Panc1 (cell line): Measurements from ENCODE around the gene DDX42. TPM values are rescaled to one million over a fixed set of nuclear protein-coding genes. Genes with fewer than 3 reads are reported as not detected.
"Not testable (repeated sequence)": the region's sequence is repeated elsewhere in the genome, so short reads cannot be mapped to it uniquely, and the experiment has no call there.

ENCODE experiments used
- ATAC-seq: fragments of 200-7000 bp; cut with Tn5 transposase; 2 replicates; pipeline ENCODE4 v1.9.1; 2020; ENCODE audit warnings: mild to moderate bottlenecking, moderate library complexity
- BruUV-seq: library from RNA; stranded (reverse); fragments of 400-500 nt; replicated peaks from 2 replicates; lab custom pipeline; 2021; lab: Mats Ljungman, UMichigan
- CTCF ChIA-PET: fragments of 300-600 bp; sonication (Branson Sonifier 250); formaldehyde crosslinking; loops from one replicate; lab custom pipeline; 2022; ENCODE audit warnings: antibody characterized with exemption; lab: Charles Lee
- POLR2A ChIA-PET: fragments of 300-600 bp; sonication (Branson Sonifier 250); formaldehyde crosslinking; loops from one replicate; lab custom pipeline; 2022; ENCODE audit warnings: antibody characterized with exemption; lab: Charles Lee
- DNase-seq: peaks from one replicate; pipeline ENCODE4 v3.0.0-alpha.2; 2010; ENCODE audit warnings: low read depth, low spot score
- H3K27ac ChIP-seq: 2 replicates; pipeline ENCODE4 v1.5.1; 2011; ENCODE audit warnings: mild to moderate bottlenecking, low read length, inconsistent platforms
- H3K27me3 ChIP-seq: fragments of 200-500 bp; sonication (Bioruptor generic); 2 replicates; pipeline ENCODE4 v1.6.0; 2014; ENCODE audit warnings: low read length, inconsistent platforms; ENCODE audit not compliant: control insufficient read depth, insufficient read depth
- H3K36me3 ChIP-seq: fragments of 200-500 bp; sonication (Bioruptor generic); 2 replicates; pipeline ENCODE4 v1.5.1; 2014; ENCODE audit warnings: inconsistent platforms, mild to moderate bottlenecking, low read length, moderate library complexity; ENCODE audit not compliant: control insufficient read depth, insufficient read depth
- H3K4me1 ChIP-seq: 2 replicates; pipeline ENCODE4 v1.5.1; 2011; ENCODE audit warnings: inconsistent platforms, mild to moderate bottlenecking, low read length, moderate library complexity; ENCODE audit not compliant: control insufficient read depth, insufficient read depth
- H3K4me3 ChIP-seq, 2 experiments: 2 replicates each; pipeline ENCODE4 v1.5.1; 2011 to 2012; ENCODE audit warnings: low read depth in 2 of 2, low read length in 2 of 2, mild to moderate bottlenecking in 2 of 2, inconsistent platforms in 1 of 2, moderate library complexity in 1 of 2
- H3K9me3 ChIP-seq: fragments of 200-500 bp; sonication (Bioruptor generic); 2 replicates; pipeline ENCODE4 v1.5.1; 2014; ENCODE audit warnings: low read depth, mild to moderate bottlenecking, inconsistent platforms, low read length, moderate library complexity; ENCODE audit not compliant: control insufficient read depth, insufficient read depth
- CTCF ChIP-seq: fragments of 450-650 bp; IDR thresholded peaks from 2 replicates; pipeline ENCODE4 v1.5.1; 2017; ENCODE audit warnings: mild to moderate bottlenecking
- POLR2AphosphoS5 ChIP-seq: IDR thresholded peaks from 2 replicates; pipeline ENCODE4 v1.6.1; 2012; ENCODE audit warnings: mild to moderate bottlenecking, low read depth, low read length, moderate library complexity
- SIN3A ChIP-seq: IDR thresholded peaks from 2 replicates; pipeline ENCODE4 v1.6.1; 2012; ENCODE audit warnings: low read depth, mild to moderate bottlenecking, low read length, moderate library complexity, borderline replicate concordance; ENCODE audit not compliant: insufficient read depth
- TCF7L2 ChIP-seq: IDR thresholded peaks from 2 replicates; pipeline ENCODE4 v1.6.1; 2011; ENCODE audit warnings: mild to moderate bottlenecking, low read depth, low read length, inconsistent platforms
- in situ Hi-C: cut with HindIII; loops from 2 replicates; pipeline ENCODE4 v1.10.0; 2016; ENCODE audit warnings: low sequenced_read_pairs, low pct_unique_long_range_greater_than_20kb
- intact Hi-C: fragments of 100-400 bp; cut with micrococcal nuclease; formaldehyde crosslinking; loops from one replicate; pipeline ENCODE4 v1.10.0; 2022; ENCODE audit not compliant: unreplicated experiment
- total RNA-seq: library from RNA; stranded (reverse); gene quantifications from one replicate; pipeline ENCODE4 v1.2.1, GENCODE V29; 2021; ENCODE audit not compliant: unreplicated experiment
- TF ChIP-seq, protein P1 (sequence below), 2 experiments: IDR thresholded peaks; 2 replicates each; pipeline ENCODE4 v1.6.1; 2011 to 2012; ENCODE audit warnings: low read depth in 2 of 2, control low read depth in 1 of 2, low read length in 1 of 2, mild to moderate bottlenecking in 1 of 2, moderate library complexity in 1 of 2; ENCODE audit not compliant: insufficient read depth in 1 of 2

DDX42 gene
- total RNA-seq, 1 experiment from 2014 or later: 89.6 TPM

GRCh38 chr17:63790057-63790456 lies 16.1 kb downstream of the DDX42 start:
- no TSS peak for BruUV-seq
- no peaks in the 10 kb centered on the region for H3K4me1 ChIP-seq
- no peak overlapping the region for H3K27ac ChIP-seq
- H3K4me3 ChIP-seq: no peak overlapping the region
- TF ChIP-seq CTCF (no peak), SIN3A (no peak), TCF7L2 (no peak), POLR2AphosphoS5 (no peak)
- TF ChIP-seq, protein P1, sequence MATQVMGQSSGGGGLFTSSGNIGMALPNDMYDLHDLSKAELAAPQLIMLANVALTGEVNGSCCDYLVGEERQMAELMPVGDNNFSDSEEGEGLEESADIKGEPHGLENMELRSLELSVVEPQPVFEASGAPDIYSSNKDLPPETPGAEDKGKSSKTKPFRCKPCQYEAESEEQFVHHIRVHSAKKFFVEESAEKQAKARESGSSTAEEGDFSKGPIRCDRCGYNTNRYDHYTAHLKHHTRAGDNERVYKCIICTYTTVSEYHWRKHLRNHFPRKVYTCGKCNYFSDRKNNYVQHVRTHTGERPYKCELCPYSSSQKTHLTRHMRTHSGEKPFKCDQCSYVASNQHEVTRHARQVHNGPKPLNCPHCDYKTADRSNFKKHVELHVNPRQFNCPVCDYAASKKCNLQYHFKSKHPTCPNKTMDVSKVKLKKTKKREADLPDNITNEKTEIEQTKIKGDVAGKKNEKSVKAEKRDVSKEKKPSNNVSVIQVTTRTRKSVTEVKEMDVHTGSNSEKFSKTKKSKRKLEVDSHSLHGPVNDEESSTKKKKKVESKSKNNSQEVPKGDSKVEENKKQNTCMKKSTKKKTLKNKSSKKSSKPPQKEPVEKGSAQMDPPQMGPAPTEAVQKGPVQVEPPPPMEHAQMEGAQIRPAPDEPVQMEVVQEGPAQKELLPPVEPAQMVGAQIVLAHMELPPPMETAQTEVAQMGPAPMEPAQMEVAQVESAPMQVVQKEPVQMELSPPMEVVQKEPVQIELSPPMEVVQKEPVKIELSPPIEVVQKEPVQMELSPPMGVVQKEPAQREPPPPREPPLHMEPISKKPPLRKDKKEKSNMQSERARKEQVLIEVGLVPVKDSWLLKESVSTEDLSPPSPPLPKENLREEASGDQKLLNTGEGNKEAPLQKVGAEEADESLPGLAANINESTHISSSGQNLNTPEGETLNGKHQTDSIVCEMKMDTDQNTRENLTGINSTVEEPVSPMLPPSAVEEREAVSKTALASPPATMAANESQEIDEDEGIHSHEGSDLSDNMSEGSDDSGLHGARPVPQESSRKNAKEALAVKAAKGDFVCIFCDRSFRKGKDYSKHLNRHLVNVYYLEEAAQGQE (IDR thresholded peaks at IDR 0.05; ENCODE audit: insufficient read depth in 1 of 2, low read depth in 2 of 2, low read length in 1 of 2): no peak
- ChIA-PET POLR2A (no interaction called here), CTCF (no interaction called here)
- no peak for ATAC-seq
- H3K27me3 ChIP-seq: no peaks in the 10 kb centered on the region
- H3K9me3 ChIP-seq: no peaks in the 10 kb centered on the region
- intact Hi-C loops: no loop called here
- in situ Hi-C loops: no loop called here
- no peak for DNase-seq
- peaks cover 32% of the 10 kb centered on the region for H3K36me3 ChIP-seq

- POLR2A ChIA-PET: no interaction called here
- CTCF ChIA-PET: no interaction called here
Observed at GRCh38 chr17:63792055-63792729, 18.2 kb downstream of the DDX42 start.

DNA sequence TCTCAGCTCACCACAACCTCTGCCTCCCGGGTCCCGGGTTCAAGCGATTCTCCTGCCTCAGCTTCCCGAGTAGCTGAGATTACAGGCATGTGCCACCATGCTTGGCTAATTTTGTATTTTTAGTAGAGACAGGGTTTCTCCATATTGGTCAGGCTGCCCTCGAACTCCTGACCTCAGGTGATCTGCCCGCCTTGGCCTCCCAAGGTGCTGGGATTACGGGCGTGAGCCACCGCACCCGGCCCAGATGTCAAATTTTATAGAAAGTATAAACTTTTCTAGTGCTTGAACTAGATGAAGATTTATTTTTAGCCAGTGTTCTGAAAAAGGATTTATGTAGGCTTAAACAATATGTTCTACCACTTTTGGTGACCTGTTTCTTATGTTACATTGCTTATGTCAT lies 22.4 kb downstream of the DDX42 start:
- intact Hi-C loops, H3K9me3 ChIP-seq, in situ Hi-C loops, POLR2A ChIA-PET, CTCF ChIA-PET, H3K27ac ChIP-seq, DNase-seq, ATAC-seq, H3K4me1 ChIP-seq, BruUV-seq, H3K4me3 ChIP-seq, H3K27me3 ChIP-seq: not testable (repeated sequence)
- H3K36me3 ChIP-seq: peaks cover 69% of the 10 kb centered on the region

More at GRCh38 chr17:63792055-63792729, 18.2 kb downstream of the DDX42 start:
- H3K4me3 ChIP-seq: no peak overlapping the region
- H3K27me3 ChIP-seq: no peaks in the 10 kb centered on the region
- DNase-seq (no peak), ATAC-seq (no peak)
- in situ Hi-C loops: no loop called here
- TF ChIP-seq POLR2AphosphoS5 (no peak), CTCF (no peak), TCF7L2 (no peak)
- BruUV-seq: no TSS peak
- intact Hi-C loops: no loop called here
- H3K9me3 ChIP-seq: no peaks in the 10 kb centered on the region
- no peak overlapping the region for H3K27ac ChIP-seq
- no peaks in the 10 kb centered on the region for H3K4me1 ChIP-seq
- H3K36me3 ChIP-seq: peaks cover 47% of the 10 kb centered on the region
